HG02884 (cell line): Measurements from ENCODE around the gene CYP4F2.
"Not testable (repeated sequence)": the region's sequence is repeated elsewhere in the genome, so short reads cannot be mapped to it uniquely, and the experiment has no call there.

ENCODE experiments used
- ATAC-seq: cut with Tn5 transposase; IDR thresholded peaks from one replicate; pipeline ENCODE4 v1.9.1; 2021; ENCODE audit warnings: mild to moderate bottlenecking, moderate library complexity; ENCODE audit not compliant: unreplicated experiment

CYP4F2 gene

GRCh38 chr19:15900504-15900903 is 2.6 kb upstream of the CYP4F2 start:
- ATAC-seq = no peak

DNA sequence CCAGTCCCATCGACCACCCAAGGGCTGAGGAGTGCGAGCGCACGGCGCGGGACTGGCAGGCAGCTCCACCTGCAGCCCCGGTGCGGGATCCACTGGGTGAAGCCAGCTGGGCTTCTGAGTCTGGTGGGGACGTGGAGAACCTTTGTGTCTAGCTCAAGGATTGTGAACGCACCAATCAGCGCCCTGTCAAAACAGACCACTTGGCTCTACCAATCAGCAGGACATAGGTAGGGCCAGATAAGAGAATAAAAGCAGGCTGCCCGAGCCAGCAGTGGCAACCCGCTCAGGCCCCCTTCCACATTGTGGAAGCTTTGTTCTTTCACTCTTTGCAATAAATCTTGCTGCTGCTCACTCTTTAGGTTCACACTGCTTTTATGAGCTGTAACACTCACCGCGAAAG is 2.2 kb upstream of the CYP4F2 start:
- not testable (repeated sequence) for ATAC-seq

DNA sequence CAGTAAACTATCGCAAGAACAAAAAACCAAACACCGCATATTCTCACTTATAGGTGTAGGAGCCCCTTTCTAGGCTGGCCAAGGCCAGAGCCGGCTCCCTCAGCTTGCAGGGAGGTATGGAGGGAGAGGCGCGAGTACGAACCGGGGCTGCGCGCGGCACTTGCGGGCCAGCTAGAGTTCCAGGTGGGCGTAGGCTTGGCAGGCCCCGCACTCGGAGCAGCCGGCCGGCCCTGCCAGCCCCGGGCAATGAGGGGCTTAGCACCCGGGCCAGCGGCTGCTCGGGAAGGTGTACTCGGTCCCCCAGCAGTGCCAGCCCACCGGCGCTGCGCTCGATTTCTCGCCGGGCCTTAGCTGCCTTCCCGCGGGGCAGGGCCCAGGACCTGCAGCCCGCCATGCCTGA is 1.7 kb upstream of the CYP4F2 start:
- ATAC-seq = not testable (repeated sequence)

DNA sequence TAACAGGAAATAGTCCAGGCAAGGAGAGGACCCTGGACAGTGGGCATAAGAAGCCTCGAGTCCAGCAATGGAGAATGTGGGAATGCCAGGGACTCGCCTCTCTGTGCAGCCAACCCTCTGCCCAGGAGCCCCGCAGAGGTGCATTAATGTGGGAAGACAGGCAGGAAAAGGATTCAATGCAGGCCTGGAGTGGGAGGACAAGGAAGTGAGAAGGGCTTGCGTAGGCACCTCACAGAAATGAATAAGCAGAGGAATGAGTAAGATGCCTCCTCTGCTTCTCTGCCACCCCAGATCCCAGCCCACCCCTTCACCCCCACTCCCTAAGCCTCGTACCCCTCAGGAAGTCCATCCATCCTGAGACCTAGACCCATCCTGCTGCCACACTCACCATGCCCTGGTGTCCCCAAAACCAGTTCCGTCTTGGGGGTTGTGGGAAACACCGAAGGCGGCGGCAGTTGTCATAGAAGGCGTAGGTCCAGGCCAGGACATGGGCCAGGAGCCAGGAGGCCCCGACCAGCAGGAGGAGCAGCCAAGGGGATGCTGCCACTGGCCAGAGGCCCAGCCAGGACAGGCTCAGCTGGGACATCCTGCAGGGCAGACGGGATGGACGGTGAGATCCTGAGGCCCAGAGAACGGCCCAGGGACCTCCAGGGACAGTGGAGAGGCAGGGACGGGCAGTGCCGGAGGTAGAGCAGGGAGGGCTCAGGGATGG is 692 bp downstream of the CYP4F2 start:
- no peak for ATAC-seq

DNA sequence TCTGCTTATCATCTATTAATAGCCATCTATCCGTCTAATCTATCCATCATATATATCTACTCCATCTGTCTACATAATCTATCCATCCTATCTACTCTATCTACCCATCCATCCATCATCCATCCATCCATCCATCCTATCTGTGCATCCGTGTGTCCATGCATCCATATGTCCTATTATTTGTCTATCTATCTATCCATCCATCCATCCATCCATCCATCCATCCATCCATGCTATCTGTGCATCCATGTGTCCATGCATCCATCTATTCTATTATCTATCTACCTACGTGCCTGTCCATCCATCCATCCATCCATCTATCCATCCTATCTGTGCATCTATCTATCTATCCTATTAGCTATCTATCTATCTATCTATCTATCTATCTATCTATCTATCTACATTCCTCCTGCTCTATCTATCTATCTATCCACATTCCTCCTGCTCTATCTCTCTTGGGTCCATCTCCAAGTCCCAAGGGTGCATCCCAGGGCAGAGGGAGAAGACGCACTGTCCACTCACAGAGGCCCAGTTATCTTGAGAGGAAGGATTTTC is 1.9 kb downstream of the CYP4F2 start:
- no peak for ATAC-seq

DNA sequence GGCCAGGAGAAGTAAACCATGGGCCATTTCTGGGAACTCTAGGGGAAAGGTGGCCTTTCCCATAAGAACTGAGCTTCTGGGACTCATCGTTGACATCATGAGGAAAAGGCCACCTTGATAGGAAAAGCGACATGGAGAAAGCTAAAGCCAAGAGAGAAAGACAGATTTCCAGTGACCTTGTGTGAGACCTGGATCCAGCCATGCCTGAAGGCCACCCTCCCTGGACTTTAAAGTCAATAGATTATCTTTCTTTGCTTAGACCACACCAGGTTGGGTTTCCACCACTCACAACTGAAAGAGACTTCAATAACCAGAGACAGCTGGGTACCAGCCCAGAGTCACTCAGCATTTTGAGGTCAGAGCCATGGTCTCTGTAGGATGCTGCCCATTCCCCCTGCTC is 3.5 kb downstream of the CYP4F2 start:
- ATAC-seq = no peak

GRCh38 chr19:15893477-15893876 is 4.4 kb downstream of the CYP4F2 start:
- ATAC-seq = no peak

DNA sequence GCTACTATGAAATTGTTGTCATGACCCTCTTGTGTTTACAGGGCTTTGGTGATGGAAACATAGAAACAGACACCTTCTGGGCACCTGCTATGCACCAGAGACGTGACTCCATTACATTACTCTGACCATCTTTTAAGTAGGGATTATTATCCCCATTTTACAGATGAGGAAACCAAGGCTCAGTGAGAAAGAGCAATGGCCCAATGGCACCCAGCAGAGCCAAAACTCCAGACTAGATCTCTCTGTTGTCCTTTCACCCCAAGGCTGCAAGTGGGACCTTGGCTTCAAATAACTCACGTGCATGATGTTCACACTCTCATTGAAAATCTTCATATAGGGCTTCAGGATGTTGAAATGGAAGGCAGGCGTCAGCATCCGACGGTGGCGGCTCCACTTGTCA is 5.9 kb downstream of the CYP4F2 start:
- no peak for ATAC-seq

DNA sequence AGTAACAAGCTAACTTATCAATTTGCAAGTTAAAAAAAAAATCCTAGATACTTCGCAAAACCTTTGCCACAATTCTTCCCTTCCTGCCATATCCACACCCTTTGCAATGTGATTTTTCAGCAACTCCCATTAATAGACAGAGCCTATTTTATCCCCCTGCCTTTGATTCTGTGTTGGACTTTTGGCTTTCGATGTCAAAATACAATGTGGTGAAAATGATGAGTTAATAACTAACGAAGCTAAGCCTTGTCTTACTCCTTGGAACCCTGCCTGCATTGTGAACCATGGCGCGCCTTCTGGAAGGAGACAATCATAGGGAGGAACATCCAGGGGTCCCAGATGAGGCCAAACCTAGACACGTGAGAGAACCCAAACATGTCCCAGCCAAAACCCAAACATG is 6.4 kb downstream of the CYP4F2 start:
- ATAC-seq = no peak

DNA sequence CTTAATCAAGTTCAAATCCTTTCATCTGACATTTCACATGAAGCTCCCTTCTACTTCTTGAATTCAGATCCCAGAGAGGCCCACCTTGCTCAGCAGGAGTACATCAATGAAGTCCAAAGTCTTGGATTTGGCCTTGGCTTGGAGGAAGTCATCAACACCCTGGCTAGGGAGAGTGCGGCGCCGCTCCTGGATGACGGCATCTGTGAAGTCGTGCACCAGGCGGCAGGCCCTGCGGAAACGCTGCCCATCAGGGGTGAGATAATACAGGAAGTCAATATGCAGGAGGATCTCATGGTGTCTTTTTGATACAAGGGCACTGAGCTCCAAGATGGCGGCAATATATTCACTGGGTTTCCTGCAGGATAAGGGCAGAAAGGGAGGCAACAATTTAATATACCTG is 8.5 kb downstream of the CYP4F2 start:
- not testable (repeated sequence) for ATAC-seq

DNA sequence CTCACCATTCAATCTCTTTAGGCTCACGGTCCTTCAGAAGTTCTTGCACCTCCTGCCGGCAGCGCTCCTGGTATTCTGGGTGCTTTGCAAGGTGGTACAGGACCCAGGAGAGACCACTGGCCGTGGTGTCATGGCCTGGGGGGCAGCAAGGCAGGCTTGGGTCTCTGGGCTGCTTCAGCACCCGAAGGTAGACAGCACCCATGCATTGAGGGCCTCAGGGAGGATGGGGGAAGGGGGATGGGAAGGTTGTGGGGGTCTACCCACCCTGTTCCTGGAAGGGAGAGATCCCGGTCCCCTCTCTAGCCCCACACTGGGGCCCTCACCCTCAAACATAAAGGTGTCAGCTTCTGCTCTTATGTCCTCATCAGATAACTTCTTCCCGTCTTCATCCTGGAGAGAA is 12.0 kb downstream of the CYP4F2 start:
- ATAC-seq = no peak

DNA sequence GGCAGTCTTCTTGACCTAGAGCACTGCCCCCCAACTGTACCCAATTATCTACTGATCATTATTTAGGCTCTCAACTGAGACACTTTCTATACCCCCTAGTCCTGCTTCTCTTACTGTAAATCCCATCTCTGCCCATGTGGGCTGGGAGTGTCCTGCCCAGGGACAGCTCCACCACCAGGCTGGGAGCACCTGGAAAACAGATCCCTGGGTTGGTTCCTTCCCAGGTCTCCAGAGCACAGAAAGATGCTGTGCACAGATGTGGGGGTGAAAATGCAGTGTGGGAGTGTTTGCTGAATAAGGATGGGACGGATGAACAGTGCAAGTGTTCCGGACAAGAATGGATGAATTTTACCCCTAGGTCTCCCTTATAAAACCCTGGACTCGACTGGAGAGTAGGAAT is 12.7 kb downstream of the CYP4F2 start:
- ATAC-seq = no peak

DNA sequence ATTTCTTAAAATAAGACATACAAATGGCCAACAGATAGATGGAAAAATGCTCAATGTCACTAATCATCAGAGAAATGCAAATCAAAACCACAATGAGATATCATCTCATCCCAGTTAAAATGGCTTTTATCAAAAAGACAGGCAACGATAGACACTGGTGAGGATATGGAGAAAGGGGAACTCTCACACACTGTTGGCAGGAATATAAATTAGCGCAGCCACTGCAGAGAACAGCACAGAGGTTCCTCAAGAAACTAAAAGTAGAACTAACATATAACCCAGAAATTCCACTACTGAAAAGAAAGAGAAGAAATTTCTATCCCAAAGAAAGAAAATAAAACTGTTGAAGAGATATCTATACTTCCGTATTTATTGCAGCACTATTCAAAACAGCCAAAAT is 14.5 kb downstream of the CYP4F2 start:
- ATAC-seq = not testable (repeated sequence)

GRCh38 chr19:15874821-15875474 is 22.9 kb downstream of the CYP4F2 start:
- no peak for ATAC-seq

DNA sequence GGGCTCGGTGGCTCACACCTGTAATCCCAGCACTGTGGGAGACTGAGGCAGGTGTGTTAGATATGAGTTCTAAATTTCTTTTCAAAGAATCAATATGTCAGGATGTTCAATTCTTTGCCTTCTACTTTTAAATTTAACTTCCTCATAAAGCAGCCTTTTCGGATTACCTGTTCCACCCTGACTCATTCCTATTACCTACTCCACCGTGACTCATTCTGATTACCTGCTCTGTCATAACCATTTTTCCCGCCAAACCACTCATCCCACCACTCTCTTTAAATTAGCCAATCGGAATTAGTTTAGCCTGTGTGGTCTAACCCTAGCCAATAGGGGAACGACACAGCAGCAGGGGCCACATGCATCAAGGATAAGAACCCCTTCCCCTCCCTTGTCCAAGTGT is 24.1 kb downstream of the CYP4F2 start:
- not testable (repeated sequence) for ATAC-seq

GRCh38 chr19:15871570-15871969 is 26.3 kb downstream of the CYP4F2 start:
- ATAC-seq = no peak

DNA sequence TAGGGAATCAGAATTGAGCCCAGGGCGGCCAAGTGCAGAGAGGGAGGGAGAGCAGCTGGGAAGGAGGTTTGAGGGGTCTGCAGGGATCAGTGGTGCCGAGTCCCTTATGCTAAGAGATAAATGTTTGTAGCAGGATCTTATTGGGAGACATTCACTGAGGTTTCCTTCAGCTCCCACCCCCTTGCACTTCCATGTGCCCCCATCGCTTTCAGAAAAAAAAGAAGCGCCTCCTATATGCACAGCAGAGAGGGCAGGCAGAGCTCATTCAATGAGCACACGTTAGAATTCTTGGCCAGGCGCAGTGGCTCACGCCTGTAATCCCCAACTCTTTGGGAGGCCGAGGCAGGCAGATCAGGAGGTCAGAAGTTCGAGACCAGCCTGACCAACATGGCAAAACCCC is 28.0 kb downstream of the CYP4F2 start:
- no peak for ATAC-seq

DNA sequence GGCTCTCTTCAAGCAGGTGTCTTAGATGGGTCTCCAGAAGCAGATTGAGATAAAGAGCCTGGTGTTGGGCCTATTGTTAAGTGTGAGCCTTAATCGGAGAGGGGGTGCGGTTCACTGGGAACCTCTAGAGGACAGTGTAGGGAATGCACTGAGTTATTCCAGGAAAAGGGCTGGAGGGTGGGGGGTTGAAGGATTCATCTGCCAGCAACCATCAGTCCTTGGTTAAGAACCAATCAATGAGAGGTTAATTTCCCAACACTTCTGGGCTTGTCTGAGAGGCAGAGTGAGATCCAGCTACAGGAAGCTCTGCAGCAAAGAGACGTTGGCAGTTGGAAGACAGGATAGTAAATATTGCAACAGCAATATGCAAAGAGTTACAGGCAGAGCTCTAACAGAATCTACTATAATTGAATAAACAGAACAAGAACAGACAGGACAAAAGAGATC is 28.7 kb downstream of the CYP4F2 start:
- ATAC-seq = no peak

GRCh38 chr19:15866636-15867035 is 31.2 kb downstream of the CYP4F2 start:
- ATAC-seq = no peak

- ATAC-seq = no peak
Observed at GRCh38 chr19:15864824-15865223, 33.0 kb downstream of the CYP4F2 start.

DNA sequence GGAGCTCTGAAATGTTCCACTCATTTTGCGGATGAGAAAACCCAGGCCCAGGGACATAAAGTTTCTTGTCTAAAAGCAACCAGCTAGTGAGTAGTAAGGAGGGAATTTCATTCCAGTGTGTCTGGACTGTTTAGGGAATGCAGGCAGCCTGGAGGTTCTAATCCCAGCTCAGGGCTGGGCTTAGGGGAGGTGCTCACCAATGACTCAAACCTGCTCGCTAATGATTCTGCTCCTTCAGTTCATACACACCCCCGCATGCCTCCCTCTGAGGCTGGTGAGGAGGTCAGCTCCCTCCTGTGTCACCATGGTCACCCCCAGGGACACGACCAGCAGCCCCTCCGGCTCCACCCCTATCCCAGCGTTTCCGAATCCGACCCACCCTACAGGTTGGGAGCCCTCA is 34.6 kb downstream of the CYP4F2 start:
- ATAC-seq = no peak

GRCh38 chr19:15862444-15862843 is 35.4 kb downstream of the CYP4F2 start:
- no peak for ATAC-seq
